SU-DHL-6 (cell line): Measurements from ENCODE around the gene UBE2E1.
"Not testable (repeated sequence)": the region's sequence is repeated elsewhere in the genome, so short reads cannot be mapped to it uniquely, and the experiment has no call there.

Experiments used
- H2AFZ ChIP-seq: fragments of 200-600 bp; sonication (generic); 2 replicates; pipeline ENCODE4 v1.6.1; 2014; ENCODE audit warnings: low read depth, mild to moderate bottlenecking, moderate library complexity, mixed read lengths, antibody characterized with exemption, low read length; ENCODE audit not compliant: severe bottlenecking
- H3F3A ChIP-seq: fragments of 200-600 bp; shearing (Covaris generic); 2 replicates; pipeline ENCODE4 v1.6.0; 2016; ENCODE audit warnings: antibody characterized with exemption, mild to moderate bottlenecking; ENCODE audit not compliant: insufficient read depth
- H3K27ac ChIP-seq: fragments of 200-600 bp; sonication (generic); 2 replicates; pipeline ENCODE4 v1.5.1; 2016; ENCODE audit warnings: low read depth, mild to moderate bottlenecking, low read length, moderate library complexity, mixed read lengths
- H3K27me3 ChIP-seq: fragments of 200-600 bp; sonication (generic), shearing (Covaris generic); 2 replicates; pipeline ENCODE4 v1.6.0; 2014; ENCODE audit warnings: mild to moderate bottlenecking, low read length
- H3K36me3 ChIP-seq: fragments of 200-600 bp; sonication (generic); 2 replicates; pipeline ENCODE4 v1.6.1; 2014; ENCODE audit warnings: mild to moderate bottlenecking, low read length, mixed read lengths
- H3K4me2 ChIP-seq: fragments of 300-600, 200-600 bp; shearing (Covaris generic), sonication (generic); 2 replicates; pipeline ENCODE4 v1.6.0; 2014; ENCODE audit warnings: low read length, low read depth, mild to moderate bottlenecking; ENCODE audit not compliant: poor library complexity, severe bottlenecking
- H3K4me3 ChIP-seq: fragments of 200-600 bp; sonication (generic); 2 replicates; pipeline ENCODE4 v1.5.1; 2014; ENCODE audit warnings: antibody characterized with exemption, low read length, mild to moderate bottlenecking, mixed read lengths; ENCODE audit not compliant: insufficient read depth, poor library complexity, severe bottlenecking
- H3K79me2 ChIP-seq: fragments of 200-600 bp; sonication (generic); 2 replicates; pipeline ENCODE4 v1.6.1; 2014; ENCODE audit warnings: mild to moderate bottlenecking, low read length, moderate library complexity; ENCODE audit not compliant: insufficient read depth
- H3K9ac ChIP-seq: fragments of 200-600 bp; sonication (generic); 2 replicates; pipeline ENCODE4 v1.7.0; 2014; ENCODE audit warnings: mild to moderate bottlenecking, low read length
- H3K9me2 ChIP-seq: fragments of 200-600 bp; sonication (generic); replicated peaks from 2 replicates; pipeline ENCODE4 v1.6.1; 2014; ENCODE audit warnings: low read length; ENCODE audit not compliant: insufficient read depth
- H3K9me3 ChIP-seq: fragments of 200-600 bp; sonication (generic); 2 replicates; pipeline ENCODE4 v1.6.1; 2014; ENCODE audit warnings: low read length, mixed read lengths; ENCODE audit not compliant: insufficient read depth
- H4K20me1 ChIP-seq: fragments of 200-600 bp; sonication (generic); 2 replicates; pipeline ENCODE4 v1.6.1; 2014; ENCODE audit warnings: low read depth, mild to moderate bottlenecking, antibody characterized with exemption, low read length, moderate library complexity, mixed read lengths
- EZH2phosphoT487 ChIP-seq: fragments of 200-600 bp; sonication (generic), shearing (Covaris generic); conservative IDR thresholded peaks from 2 replicates; pipeline ENCODE4 v1.6.1; 2018; ENCODE audit warnings: mild to moderate bottlenecking, antibody characterized with exemption, low read length, moderate library complexity, mixed read lengths
- TF ChIP-seq, protein P1 (sequence below): fragments of 200-600 bp; sonication (generic); IDR thresholded peaks from one replicate; pipeline ENCODE4 v1.5.1; 2017; ENCODE audit warnings: antibody characterized with exemption, mild to moderate bottlenecking, low read length, moderate library complexity; ENCODE audit not compliant: insufficient read depth, poor library complexity, severe bottlenecking

UBE2E1 gene

GRCh38 chr3:23845326-23846216 is 39.8 kb downstream of the UBE2E1 start:
- Histone ChIP-seq H3K9ac (no peak overlapping the region), H3K9me2 (no peaks in the 10 kb centered on the region), H3K4me3 (no peak overlapping the region), H3K36me3 (no peaks in the 10 kb centered on the region), H3K9me3 (no peaks in the 10 kb centered on the region), H3F3A (no peaks in the 10 kb centered on the region), H3K27ac (no peak overlapping the region), H2AFZ (no peak overlapping the region), H3K79me2 (peaks cover 8% of the 10 kb centered on the region; the same call in 1 of the 2 replicates), H3K4me2 (no peak overlapping the region), H3K27me3 (no peaks in the 10 kb centered on the region), H4K20me1 (peaks cover 9% of the 10 kb centered on the region; the same call in 1 of the 2 replicates)
- no peak for TF ChIP-seq EZH2phosphoT487
- TF ChIP-seq, protein P1, sequence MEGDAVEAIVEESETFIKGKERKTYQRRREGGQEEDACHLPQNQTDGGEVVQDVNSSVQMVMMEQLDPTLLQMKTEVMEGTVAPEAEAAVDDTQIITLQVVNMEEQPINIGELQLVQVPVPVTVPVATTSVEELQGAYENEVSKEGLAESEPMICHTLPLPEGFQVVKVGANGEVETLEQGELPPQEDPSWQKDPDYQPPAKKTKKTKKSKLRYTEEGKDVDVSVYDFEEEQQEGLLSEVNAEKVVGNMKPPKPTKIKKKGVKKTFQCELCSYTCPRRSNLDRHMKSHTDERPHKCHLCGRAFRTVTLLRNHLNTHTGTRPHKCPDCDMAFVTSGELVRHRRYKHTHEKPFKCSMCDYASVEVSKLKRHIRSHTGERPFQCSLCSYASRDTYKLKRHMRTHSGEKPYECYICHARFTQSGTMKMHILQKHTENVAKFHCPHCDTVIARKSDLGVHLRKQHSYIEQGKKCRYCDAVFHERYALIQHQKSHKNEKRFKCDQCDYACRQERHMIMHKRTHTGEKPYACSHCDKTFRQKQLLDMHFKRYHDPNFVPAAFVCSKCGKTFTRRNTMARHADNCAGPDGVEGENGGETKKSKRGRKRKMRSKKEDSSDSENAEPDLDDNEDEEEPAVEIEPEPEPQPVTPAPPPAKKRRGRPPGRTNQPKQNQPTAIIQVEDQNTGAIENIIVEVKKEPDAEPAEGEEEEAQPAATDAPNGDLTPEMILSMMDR, result no peak

- H3K4me3 ChIP-seq, H3K79me2 ChIP-seq, H3K9ac ChIP-seq, H3K9me2 ChIP-seq, H3K27me3 ChIP-seq, H3K9me3 ChIP-seq, H3K36me3 ChIP-seq, H3K4me2 ChIP-seq, H2AFZ ChIP-seq, H3F3A ChIP-seq, H4K20me1 ChIP-seq, H3K27ac ChIP-seq: not testable (repeated sequence)
Observed at GRCh38 chr3:23849462-23849861, 43.7 kb downstream of the UBE2E1 start.

GRCh38 chr3:23856286-23856685 is 50.5 kb downstream of the UBE2E1 start:
- peak overlapping the region; percentile 74 for H3K27ac ChIP-seq
- TF ChIP-seq, protein P1, result no peak
- no peak for TF ChIP-seq EZH2phosphoT487
- no peak overlapping the region for H2AFZ ChIP-seq

More at GRCh38 chr3:23856286-23856685, 50.5 kb downstream of the UBE2E1 start:
- H3K4me2 ChIP-seq, result peak overlapping the region; percentile 69
- no peaks in the 10 kb centered on the region for H4K20me1 ChIP-seq
- no peaks in the 10 kb centered on the region for H3K36me3 ChIP-seq
- H3K4me3 ChIP-seq, result no peak overlapping the region
- H3K9ac ChIP-seq, result no peak overlapping the region
- no peaks in the 10 kb centered on the region for H3K27me3 ChIP-seq
- H3K9me3 ChIP-seq, result no peaks in the 10 kb centered on the region
- H3F3A ChIP-seq, result peaks cover 12% of the 10 kb centered on the region
- no peaks in the 10 kb centered on the region for H3K9me2 ChIP-seq
- no peaks in the 10 kb centered on the region for H3K79me2 ChIP-seq
